Activated CD8-positive, alpha-beta memory T cell treated with anti-CD3 and anti-CD28 coated beads for 36 hours (primary cell): ENCODE results near the gene LASP1NB. TPM values are rescaled to one million over a fixed set of nuclear protein-coding genes. Genes with fewer than 3 reads are reported as not detected.

Experiments used
- CTCF ChIA-PET: fragments of 350-600 bp; sonication (Branson Sonifier 250); formaldehyde crosslinking; loops from one replicate; lab custom pipeline; 2021; ENCODE audit warnings: antibody characterized with exemption; lab: Charles Lee
- POLR2A ChIA-PET: fragments of 350-600 bp; sonication (Branson Sonifier 250); formaldehyde crosslinking; loops from one replicate; lab custom pipeline; 2021; ENCODE audit warnings: antibody characterized with exemption; lab: Charles Lee
- total RNA-seq, 2 experiments: library from RNA; stranded (reverse); gene quantifications; one replicate each; pipeline ENCODE4 v1.2.3, GENCODE V29; 2021

The LASP1NB gene

DNA sequence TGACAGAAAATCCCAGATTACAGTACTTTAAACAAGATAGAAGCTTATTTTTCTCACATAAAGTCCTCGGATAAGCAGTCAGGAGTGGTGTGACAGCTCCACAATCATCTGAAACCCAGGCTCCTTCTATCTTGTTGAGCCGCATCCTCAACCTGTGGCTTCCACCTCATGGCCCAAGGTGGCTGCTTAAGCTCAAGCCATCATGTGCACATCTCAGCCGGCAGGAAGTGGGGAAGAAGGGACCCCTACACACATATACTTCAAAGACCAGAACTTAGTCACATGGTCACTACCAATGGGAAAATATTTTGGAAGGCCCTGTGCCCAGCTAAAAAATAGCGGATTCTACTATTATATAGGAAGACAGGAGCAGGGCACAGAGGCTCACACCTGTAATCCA is 52.8 kb downstream of the LASP1NB start:
- ChIA-PET CTCF (interaction anchor here (2.1 kb wide), 1 partner anchor 175 kb away, joined by 14 read pairs; no protein-coding TSS in a partner anchor), POLR2A (no interaction called here)

Other genes starting within 250 kb of the LASP1NB start
- 100 to 1,000 TPM; 182 to 185 TPM for gene MLLT6, start 220.3 kb upstream of the LASP1NB start, total RNA-seq
- 10 to 100 TPM; 67.4 to 69.0 TPM for gene CISD3, start 195.3 kb upstream of the LASP1NB start, total RNA-seq
- 1 to 10 TPM; 1.2 to 1.4 TPM for gene PCGF2, start 177.3 kb upstream of the LASP1NB start, total RNA-seq
- 100 to 1,000 TPM; 299 to 330 TPM for gene PSMB3, start 172.9 kb upstream of the LASP1NB start, total RNA-seq
- gene PIP4K2B, start 126.1 kb upstream of the LASP1NB start, total RNA-seq = 10 to 100 TPM; 37.3 to 47.1 TPM
- 10 to 100 TPM; 22.8 to 24.5 TPM for gene CWC25, start 100.3 kb upstream of the LASP1NB start, total RNA-seq
- gene RPL23, start 71.9 kb upstream of the LASP1NB start, total RNA-seq = 1,000 to 10,000 TPM; 1,971 to 2,017 TPM
- gene LASP1, start 55.6 kb upstream of the LASP1NB start, total RNA-seq = 100 to 1,000 TPM; 130 to 132 TPM
- not detected for gene FBXO47, start 41.8 kb downstream of the LASP1NB start, total RNA-seq
- gene PLXDC1, start 226.0 kb downstream of the LASP1NB start, total RNA-seq = 1 to 10 TPM in 1 of 2 experiments, under 1 TPM in 1; 0.71 to 1.1 TPM
- not detected for gene ARL5C, start 240.5 kb downstream of the LASP1NB start, total RNA-seq